Stimulated activated CD8-positive, alpha-beta memory T cell treated with anti-CD3 and anti-CD28 coated beads, Interleukin-15, amount 100 ng/mL, for 4 hours (primary cell): ENCODE measurements around the gene PLIN1.
"Not testable (repeated sequence)": the region's sequence is repeated elsewhere in the genome, so short reads cannot be mapped to it uniquely, and the experiment has no call there.

Experiments used
- DNase-seq, 2 donors: peaks; one replicate each; pipeline ENCODE4 v3.0.0-alpha.2; 2020; ENCODE audit warnings: low read depth in 2 of 2

The PLIN1 gene

GRCh38 chr15:89679212-89679611 is at the start of gene PLIN1:
TSS of gene PLIN1 (minus strand) at chr15:89679367. CDS start at chr15:89677489, 1,878 bp downstream.
- no peak for DNase-seq

- no peak for DNase-seq
Measured at GRCh38 chr15:89728254-89728653, 49.1 kb upstream of the PLIN1 start.

- no peak for DNase-seq
Measured at GRCh38 chr15:89725064-89725463, 45.9 kb upstream of the PLIN1 start.

- DNase-seq, result no peak
Measured at GRCh38 chr15:89724621-89725020, 45.5 kb upstream of the PLIN1 start.

GRCh38 chr15:89723031-89723430 is 43.9 kb upstream of the PLIN1 start:
- DNase-seq, result no peak

GRCh38 chr15:89714775-89715174 is 35.6 kb upstream of the PLIN1 start:
- DNase-seq, result no peak

GRCh38 chr15:89707577-89707976 is 28.4 kb upstream of the PLIN1 start:
- DNase-seq, result no peak

- no peak for DNase-seq
Measured at GRCh38 chr15:89704411-89704810, 25.2 kb upstream of the PLIN1 start.

GRCh38 chr15:89695198-89695597 is 16.0 kb upstream of the PLIN1 start:
- DNase-seq, result no peak

GRCh38 chr15:89693696-89694095 is 14.5 kb upstream of the PLIN1 start:
- DNase-seq, result no peak

GRCh38 chr15:89693091-89693490 is 13.9 kb upstream of the PLIN1 start:
- DNase-seq, result no peak

GRCh38 chr15:89690276-89691218 is 11.4 kb upstream of the PLIN1 start, which contains the start of the genes PEX11A and WDR93:
TSS of gene PEX11A (minus strand) at chr15:89690754. CDS start at chr15:89690632, 122 bp downstream.
TSS of gene WDR93 (plus strand) at chr15:89690811. CDS start at chr15:89701747, 10,936 bp downstream.
- DNase-seq, result peak; percentile 50 to 52

- not testable (repeated sequence) for DNase-seq
Measured at GRCh38 chr15:89689930-89690275, 10.7 kb upstream of the PLIN1 start.

GRCh38 chr15:89686522-89686921 is 7.4 kb upstream of the PLIN1 start:
- no peak for DNase-seq

GRCh38 chr15:89685995-89686394 is 6.8 kb upstream of the PLIN1 start:
- no peak for DNase-seq

GRCh38 chr15:89681146-89681545 is 2.0 kb upstream of the PLIN1 start:
- DNase-seq, result no peak

- no peak for DNase-seq
Measured at GRCh38 chr15:89680282-89680873, 1.2 kb upstream of the PLIN1 start.

- no peak for DNase-seq
Measured at GRCh38 chr15:89677381-89677780, 1.8 kb downstream of the PLIN1 start.

- no peak for DNase-seq
Measured at GRCh38 chr15:89675606-89676005, 3.6 kb downstream of the PLIN1 start.

- DNase-seq, result no peak
Measured at GRCh38 chr15:89674526-89674925, 4.6 kb downstream of the PLIN1 start.

GRCh38 chr15:89673165-89673512 is 6.0 kb downstream of the PLIN1 start:
- DNase-seq, result no peak

GRCh38 chr15:89672221-89673164 is 6.7 kb downstream of the PLIN1 start:
- no peak for DNase-seq
